HepG2 (cell line): ENCODE results near the gene HK2. TPM values are rescaled to one million over a fixed set of nuclear protein-coding genes. Genes with fewer than 3 reads are reported as not detected.

Experiments used
- DPF2 ChIP-seq: sonication (generic); formaldehyde crosslinking; IDR thresholded peaks from 2 replicates; pipeline ENCODE4 v1.4.0; 2020; ENCODE audit warnings: mild to moderate bottlenecking, low read depth, missing genetic modification reagents, borderline replicate concordance
- EP300 ChIP-seq, 3 experiments: sonication (generic) in 1 of 3; formaldehyde crosslinking in 1 of 3; IDR thresholded peaks; 2 replicates each; pipeline versions ENCODE4 v1.5.1 to v1.6.1; 2011 to 2020; ENCODE audit warnings: low read depth in 2 of 3, low read length in 2 of 3, borderline replicate concordance in 1 of 3, improper control_type of control experiment in 1 of 3, mild to moderate bottlenecking in 1 of 3, missing genetic modification reagents in 1 of 3, moderate library complexity in 1 of 3
- HCFC1 ChIP-seq: fragments of 150-350 bp; IDR thresholded peaks from 2 replicates; pipeline ENCODE4 v1.6.1; 2014; ENCODE audit warnings: low read depth, low read length
- HOXA3 ChIP-seq: sonication (generic); formaldehyde crosslinking; IDR thresholded peaks from 2 replicates; pipeline ENCODE4 v1.5.0; 2020; ENCODE audit warnings: missing genetic modification reagents
- MEIS1 ChIP-seq: sonication (generic); formaldehyde crosslinking; IDR thresholded peaks from 2 replicates; pipeline ENCODE4 v1.9.0; 2021; ENCODE audit warnings: mild to moderate bottlenecking, missing genetic modification reagents, moderate library complexity, borderline replicate concordance
- NAIF1 ChIP-seq: sonication (generic); formaldehyde crosslinking; IDR thresholded peaks from 2 replicates; pipeline ENCODE4 v1.5.0; 2020; ENCODE audit warnings: mild to moderate bottlenecking, missing genetic modification reagents, borderline replicate concordance
- NCOR1 ChIP-seq: fragments of 200-600 bp; sonication (generic); IDR thresholded peaks from 2 replicates; pipeline ENCODE4 v1.7.0; 2017; ENCODE audit warnings: antibody characterized with exemption, low read length, borderline replicate concordance
- NFE2 ChIP-seq: sonication (generic); formaldehyde crosslinking; IDR thresholded peaks from 2 replicates; pipeline ENCODE4 v1.4.0; 2020; ENCODE audit warnings: missing genetic modification reagents
- POGZ ChIP-seq: sonication (generic); formaldehyde crosslinking; IDR thresholded peaks from 2 replicates; pipeline ENCODE4 v1.4.0; 2020; ENCODE audit warnings: mild to moderate bottlenecking, missing genetic modification reagents
- PREB ChIP-seq: sonication (generic); formaldehyde crosslinking; IDR thresholded peaks from 2 replicates; pipeline ENCODE4 v1.4.0; 2020; ENCODE audit warnings: missing genetic modification reagents
- RCOR2 ChIP-seq: IDR thresholded peaks from 2 replicates; pipeline ENCODE4 v1.6.1; 2016; ENCODE audit warnings: missing biosample characterization, missing genetic modification reagents
- SP5 ChIP-seq: IDR thresholded peaks from 2 replicates; pipeline ENCODE4 v1.6.1; 2016; ENCODE audit warnings: low read depth, borderline replicate concordance
- TCF7 ChIP-seq: sonication (generic); IDR thresholded peaks from 2 replicates; pipeline ENCODE4 v1.6.1; 2016; ENCODE audit warnings: antibody characterized with exemption, low read depth
- TEAD3 ChIP-seq: optimal IDR thresholded peaks from 2 replicates; pipeline ENCODE3; 2016; ENCODE audit warnings: borderline replicate concordance
- TRIM24 ChIP-seq: sonication (generic); formaldehyde crosslinking; IDR thresholded peaks from 2 replicates; pipeline ENCODE4 v1.8.0; 2022; ENCODE audit warnings: mild to moderate bottlenecking, missing genetic modification reagents
- ZGPAT ChIP-seq: IDR thresholded peaks from 2 replicates; pipeline ENCODE4 v1.6.1; 2016; ENCODE audit warnings: mild to moderate bottlenecking
- ZKSCAN5 ChIP-seq: sonication (generic); formaldehyde crosslinking; IDR thresholded peaks from 2 replicates; pipeline ENCODE4 v1.5.1; 2020; ENCODE audit warnings: mild to moderate bottlenecking, missing genetic modification reagents
- ZMYM2 ChIP-seq: sonication (generic); formaldehyde crosslinking; IDR thresholded peaks from 2 replicates; pipeline ENCODE4 v1.8.0; 2022; ENCODE audit warnings: mild to moderate bottlenecking, missing genetic modification reagents
- ZNF253 ChIP-seq: sonication (generic); formaldehyde crosslinking; IDR thresholded peaks from 2 replicates; pipeline ENCODE4 v1.8.0; 2022; ENCODE audit warnings: mild to moderate bottlenecking, missing genetic modification reagents, borderline replicate concordance
- ZNF274 ChIP-seq: sonication (generic); formaldehyde crosslinking; IDR thresholded peaks from 2 replicates; pipeline ENCODE4 v1.5.1; 2020; ENCODE audit warnings: mild to moderate bottlenecking, missing genetic modification reagents
- ZNF615 ChIP-seq: sonication (generic); formaldehyde crosslinking; IDR thresholded peaks from 2 replicates; pipeline ENCODE4 v1.5.0; 2020; ENCODE audit warnings: mild to moderate bottlenecking, missing genetic modification reagents, borderline replicate concordance
- ZNF616 ChIP-seq: sonication (generic); formaldehyde crosslinking; IDR thresholded peaks from 2 replicates; pipeline ENCODE4 v1.5.0; 2020; ENCODE audit warnings: low read depth, mild to moderate bottlenecking, missing genetic modification reagents
- ZNF644 ChIP-seq: IDR thresholded peaks from 2 replicates; pipeline ENCODE4 v1.6.1; 2016; ENCODE audit warnings: low read depth
- ZNF652 ChIP-seq: IDR thresholded peaks from 2 replicates; pipeline ENCODE4 v1.6.1; 2016; ENCODE audit warnings: low read depth, borderline replicate concordance
- ZNF670 ChIP-seq: sonication (generic); formaldehyde crosslinking; IDR thresholded peaks from 2 replicates; pipeline ENCODE4 v1.8.0; 2022; ENCODE audit warnings: mild to moderate bottlenecking, missing genetic modification reagents, borderline replicate concordance
- ZNF780A ChIP-seq: sonication (generic); formaldehyde crosslinking; IDR thresholded peaks from 2 replicates; pipeline ENCODE4 v1.8.0; 2022; ENCODE audit warnings: mild to moderate bottlenecking, missing genetic modification reagents, moderate library complexity
- ZNF878 ChIP-seq: sonication (generic); formaldehyde crosslinking; IDR thresholded peaks from 2 replicates; pipeline ENCODE4 v1.8.1; 2023; ENCODE audit warnings: mild to moderate bottlenecking, missing genetic modification reagents, moderate library complexity
- polyA plus RNA-seq, 8 experiments: library from polyadenylated mRNA; depleted of rRNA in 3 of 8; stranded (reverse) in 7 of 8; unstranded in 1 of 8; fragments of >200 nt; fragmentation: Illumina TruSeq in 4 of 8; extraction: Trizol in 4 of 8; gene quantifications; 2 replicates each; pipeline versions ENCODE4 v1.2.1 to v1.2.3, GENCODE V29; 2011 to 2016; ENCODE audit warnings: low read depth in 4 of 8, missing spikeins in 1 of 8, mixed read lengths in 1 of 8; ENCODE audit not compliant: insufficient read depth in 1 of 8
- total RNA-seq, 5 experiments: library from RNA; depleted of rRNA; stranded (reverse); fragments of >200 nt; fragmentation: Illumina TruSeq; extraction: Trizol; gene quantifications; 2 replicates each; pipeline ENCODE4 v1.2.3, GENCODE V29; 2016; ENCODE audit warnings: low read depth in 1 of 5
- TF ChIP-seq, protein P1 (sequence below): sonication (generic); formaldehyde crosslinking; IDR thresholded peaks from 2 replicates; pipeline ENCODE4 v1.5.1; 2020; ENCODE audit warnings: mild to moderate bottlenecking, moderate library complexity, missing genetic modification reagents

Gene HK2
- total and polyA plus RNA-seq, 2 of the 13 experiments (the other 11 are each of a cell fraction or from before 2014, with no cell fraction given) = 13.2 to 101 TPM

GRCh38 chr2:74806355-74806839 is 27.5 kb upstream of the HK2 start (continued):
- TF ChIP-seq PREB (no peak), POGZ (CRISPR knock-in tag) (peak; percentile 71; the same call in 1 of the 2 replicates), ZNF253 (CRISPR knock-in tag) (no peak), MEIS1 (CRISPR knock-in tag) (no peak), ZNF616 (CRISPR knock-in tag) (no peak), TCF7 (peak; percentile 57; the same call in 1 of the 2 replicates), ZNF615 (CRISPR knock-in tag) (no peak), ZKSCAN5 (CRISPR knock-in tag) (peak; percentile 74; the same call in 1 of the 2 replicates), HOXA3 (0 out of 2 replicates have a peak, but pooled peaks have one; percentile 40), SP5 (CRISPR knock-in tag) (no peak), TRIM24 (CRISPR knock-in tag) (peak; percentile 46; the same call in 1 of the 2 replicates), EP300 (IDR thresholded peaks at IDR 0.05; ENCODE audit: low read depth in 2 of 2, low read length in 2 of 2) (peak in 1 of 2 experiments; percentile 60; a peak in 2 of 4 replicates), EP300 (CRISPR knock-in tag; IDR thresholded peaks at IDR 0.05; ENCODE audit: borderline replicate concordance) (no peak; the same call in 1 of the 2 replicates), ZNF652 (CRISPR knock-in tag) (0 out of 2 replicates have a peak, but pooled peaks have one; percentile 26), ZNF644 (CRISPR knock-in tag) (peak; percentile 95), NAIF1 (CRISPR knock-in tag) (no peak), ZNF878 (CRISPR knock-in tag) (0 out of 2 replicates have a peak, but pooled peaks have one; percentile 31), ZNF670 (CRISPR knock-in tag) (no peak), ZMYM2 (CRISPR knock-in tag) (peak; percentile 76), NFE2 (CRISPR knock-in tag) (no peak), DPF2 (CRISPR knock-in tag) (0 out of 2 replicates have a peak, but pooled peaks have one; percentile 41), ZNF780A (CRISPR knock-in tag) (no peak), ZNF274 (CRISPR knock-in tag) (peak; percentile 64; the same call in 1 of the 2 replicates), RCOR2 (0 out of 2 replicates have a peak, but pooled peaks have one; percentile 20), ZGPAT (CRISPR knock-in tag) (0 out of 2 replicates have a peak, but pooled peaks have one; percentile 44), HCFC1 (no peak), TEAD3 (peak; percentile 93), NCOR1 (peak; percentile 62; the same call in 1 of the 2 replicates)
- TF ChIP-seq, protein P1, sequence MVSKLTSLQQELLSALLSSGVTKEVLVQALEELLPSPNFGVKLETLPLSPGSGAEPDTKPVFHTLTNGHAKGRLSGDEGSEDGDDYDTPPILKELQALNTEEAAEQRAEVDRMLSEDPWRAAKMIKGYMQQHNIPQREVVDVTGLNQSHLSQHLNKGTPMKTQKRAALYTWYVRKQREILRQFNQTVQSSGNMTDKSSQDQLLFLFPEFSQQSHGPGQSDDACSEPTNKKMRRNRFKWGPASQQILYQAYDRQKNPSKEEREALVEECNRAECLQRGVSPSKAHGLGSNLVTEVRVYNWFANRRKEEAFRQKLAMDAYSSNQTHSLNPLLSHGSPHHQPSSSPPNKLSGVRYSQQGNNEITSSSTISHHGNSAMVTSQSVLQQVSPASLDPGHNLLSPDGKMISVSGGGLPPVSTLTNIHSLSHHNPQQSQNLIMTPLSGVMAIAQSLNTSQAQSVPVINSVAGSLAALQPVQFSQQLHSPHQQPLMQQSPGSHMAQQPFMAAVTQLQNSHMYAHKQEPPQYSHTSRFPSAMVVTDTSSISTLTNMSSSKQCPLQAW = 0 out of 2 replicates have a peak, but pooled peaks have one; percentile 28
